GM12878 (cell line): ENCODE data around the gene ANKRD33B.
A peak's percentile ranks its signal among the peaks of the same experiment; 100 is the strongest.

Experiments
- DPF2 ChIP-seq: fragments of 450-650 bp; IDR thresholded peaks from 2 replicates; pipeline ENCODE4 v1.6.1; 2017; ENCODE audit warnings: mild to moderate bottlenecking
- EP300 ChIP-seq, 2 experiments: fragments of 150-350 bp in 1 of 2; IDR thresholded peaks; 2 replicates each; pipeline ENCODE4 v1.6.1; 2011 to 2012; ENCODE audit warnings: low read depth in 2 of 2, low read length in 2 of 2, borderline replicate concordance in 1 of 2, improper control_type of control experiment in 1 of 2, inconsistent platforms in 1 of 2; ENCODE audit not compliant: control insufficient read depth in 1 of 2
- HDAC6 ChIP-seq: fragments of 200-600 bp; sonication (generic); IDR thresholded peaks from one replicate; pipeline ENCODE4 v1.8.0; 2017; ENCODE audit warnings: antibody characterized with exemption; ENCODE audit not compliant: unreplicated experiment
- PML ChIP-seq: IDR thresholded peaks from 2 replicates; pipeline ENCODE4 v1.6.1; 2012; ENCODE audit warnings: low read length, inconsistent platforms
- TF ChIP-seq, protein P1 (sequence below), 3 experiments: IDR thresholded peaks in 2 of 3; conservative IDR thresholded peaks in 1 of 3; 2 replicates each; pipeline ENCODE4 v1.5.1; 2011; ENCODE audit warnings: low read depth in 3 of 3, low read length in 3 of 3, mild to moderate bottlenecking in 3 of 3, control low read depth in 2 of 3, moderate library complexity in 2 of 3, inconsistent platforms in 1 of 3, mixed read lengths in 1 of 3; ENCODE audit not compliant: control insufficient read depth in 2 of 3, insufficient read depth in 1 of 3; ENCODE audit errors: extremely low read depth in 1 of 3

DNA sequence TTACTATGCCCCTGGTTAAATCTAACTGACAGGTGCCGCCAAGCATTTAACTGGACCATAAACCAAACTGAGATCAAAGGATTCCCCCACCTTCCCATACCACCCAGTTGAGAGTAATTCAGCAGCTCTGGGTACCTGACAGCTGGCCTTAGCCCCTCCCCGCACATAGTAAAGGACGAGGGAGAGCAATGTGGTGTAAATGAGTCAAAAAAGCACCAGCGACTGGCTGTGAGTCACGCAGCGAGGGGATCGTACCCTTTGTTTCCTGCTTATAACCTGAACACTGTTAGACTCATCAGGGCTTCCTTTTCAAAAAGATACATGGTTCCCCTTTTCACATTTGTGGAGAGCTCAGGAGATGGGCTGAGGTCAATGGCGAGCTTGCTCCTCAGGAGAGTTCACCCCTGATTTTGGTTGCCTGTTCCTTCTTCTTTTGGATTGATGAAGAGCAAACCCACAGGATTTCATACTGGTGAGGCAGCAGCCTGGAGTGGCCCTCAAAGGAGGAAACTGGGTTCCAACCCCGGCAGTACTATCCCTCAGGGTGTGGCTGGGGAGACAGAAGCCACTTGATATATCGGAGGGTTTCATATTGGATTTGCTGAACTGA is 71.5 kb downstream of the ANKRD33B start:
- TF ChIP-seq, protein P1, sequence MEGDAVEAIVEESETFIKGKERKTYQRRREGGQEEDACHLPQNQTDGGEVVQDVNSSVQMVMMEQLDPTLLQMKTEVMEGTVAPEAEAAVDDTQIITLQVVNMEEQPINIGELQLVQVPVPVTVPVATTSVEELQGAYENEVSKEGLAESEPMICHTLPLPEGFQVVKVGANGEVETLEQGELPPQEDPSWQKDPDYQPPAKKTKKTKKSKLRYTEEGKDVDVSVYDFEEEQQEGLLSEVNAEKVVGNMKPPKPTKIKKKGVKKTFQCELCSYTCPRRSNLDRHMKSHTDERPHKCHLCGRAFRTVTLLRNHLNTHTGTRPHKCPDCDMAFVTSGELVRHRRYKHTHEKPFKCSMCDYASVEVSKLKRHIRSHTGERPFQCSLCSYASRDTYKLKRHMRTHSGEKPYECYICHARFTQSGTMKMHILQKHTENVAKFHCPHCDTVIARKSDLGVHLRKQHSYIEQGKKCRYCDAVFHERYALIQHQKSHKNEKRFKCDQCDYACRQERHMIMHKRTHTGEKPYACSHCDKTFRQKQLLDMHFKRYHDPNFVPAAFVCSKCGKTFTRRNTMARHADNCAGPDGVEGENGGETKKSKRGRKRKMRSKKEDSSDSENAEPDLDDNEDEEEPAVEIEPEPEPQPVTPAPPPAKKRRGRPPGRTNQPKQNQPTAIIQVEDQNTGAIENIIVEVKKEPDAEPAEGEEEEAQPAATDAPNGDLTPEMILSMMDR (IDR thresholded peaks at IDR 0.05 in 2 of 3, conservative IDR thresholded peaks at IDR 0.05 in 1 of 3; ENCODE audit: control insufficient read depth in 2 of 3, extremely low read depth in 1 of 3, insufficient read depth in 1 of 3, low read depth in 3 of 3, low read length in 3 of 3), result no peak
- TF ChIP-seq HDAC6 (no peak), EP300 (IDR thresholded peaks at IDR 0.05; ENCODE audit: borderline replicate concordance in 1 of 2, control insufficient read depth in 1 of 2, low read depth in 2 of 2, low read length in 2 of 2) (peak; percentile 89 to 98), DPF2 (peak; percentile 92), PML (no peak)
